ENCODE results near the gene HJURP.
"Not testable (repeated sequence)": the region's sequence is repeated elsewhere in the genome, so short reads cannot be mapped to it uniquely, and the experiment has no call there.

The HJURP gene, protein sequence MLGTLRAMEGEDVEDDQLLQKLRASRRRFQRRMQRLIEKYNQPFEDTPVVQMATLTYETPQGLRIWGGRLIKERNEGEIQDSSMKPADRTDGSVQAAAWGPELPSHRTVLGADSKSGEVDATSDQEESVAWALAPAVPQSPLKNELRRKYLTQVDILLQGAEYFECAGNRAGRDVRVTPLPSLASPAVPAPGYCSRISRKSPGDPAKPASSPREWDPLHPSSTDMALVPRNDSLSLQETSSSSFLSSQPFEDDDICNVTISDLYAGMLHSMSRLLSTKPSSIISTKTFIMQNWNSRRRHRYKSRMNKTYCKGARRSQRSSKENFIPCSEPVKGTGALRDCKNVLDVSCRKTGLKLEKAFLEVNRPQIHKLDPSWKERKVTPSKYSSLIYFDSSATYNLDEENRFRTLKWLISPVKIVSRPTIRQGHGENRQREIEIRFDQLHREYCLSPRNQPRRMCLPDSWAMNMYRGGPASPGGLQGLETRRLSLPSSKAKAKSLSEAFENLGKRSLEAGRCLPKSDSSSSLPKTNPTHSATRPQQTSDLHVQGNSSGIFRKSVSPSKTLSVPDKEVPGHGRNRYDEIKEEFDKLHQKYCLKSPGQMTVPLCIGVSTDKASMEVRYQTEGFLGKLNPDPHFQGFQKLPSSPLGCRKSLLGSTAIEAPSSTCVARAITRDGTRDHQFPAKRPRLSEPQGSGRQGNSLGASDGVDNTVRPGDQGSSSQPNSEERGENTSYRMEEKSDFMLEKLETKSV

DNA sequence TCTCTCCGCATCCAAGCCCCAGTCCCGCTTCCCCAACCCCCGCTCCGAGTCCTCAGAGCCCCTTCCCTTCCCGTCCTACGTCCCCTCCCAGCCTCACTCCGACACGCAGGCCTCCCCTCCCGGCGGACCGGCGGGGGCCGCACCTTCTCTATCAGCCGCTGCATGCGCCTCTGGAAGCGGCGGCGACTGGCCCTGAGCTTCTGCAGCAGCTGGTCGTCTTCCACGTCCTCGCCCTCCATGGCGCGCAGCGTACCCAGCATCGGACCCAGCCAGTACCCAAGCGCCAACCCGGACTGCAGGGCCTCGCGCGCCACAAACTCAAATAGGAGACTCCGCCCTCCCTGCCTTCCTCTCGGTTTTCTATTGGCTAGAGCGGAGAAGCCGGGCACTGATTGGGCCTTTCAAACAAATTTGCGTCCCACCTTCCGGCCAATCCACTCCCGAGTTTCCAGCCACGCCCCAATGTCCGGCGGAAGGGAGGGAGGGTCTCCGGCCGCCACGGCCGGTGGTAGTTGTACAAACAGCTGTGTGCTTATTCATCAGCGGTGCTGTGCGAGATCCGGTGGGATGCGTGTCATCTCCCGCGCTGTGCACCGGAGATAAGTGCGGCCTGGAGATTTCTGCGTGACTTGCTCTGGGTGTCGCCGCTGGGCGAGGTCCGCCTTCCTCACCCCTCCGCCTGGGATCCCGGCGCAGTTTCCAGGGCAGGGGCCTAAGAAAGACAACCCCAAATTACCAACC lies at the start of gene HJURP:
Gene HJURP (minus strand): TSS at position 295 of the 741 bp plus-strand sequence. CDS start 35 bp downstream, at position 260.
- DNase-seq: peak; percentile 72

- DNase-seq: no peak
Observed at GRCh38 chr2:233901884-233902283, 47.5 kb upstream of the HJURP start.

DNA sequence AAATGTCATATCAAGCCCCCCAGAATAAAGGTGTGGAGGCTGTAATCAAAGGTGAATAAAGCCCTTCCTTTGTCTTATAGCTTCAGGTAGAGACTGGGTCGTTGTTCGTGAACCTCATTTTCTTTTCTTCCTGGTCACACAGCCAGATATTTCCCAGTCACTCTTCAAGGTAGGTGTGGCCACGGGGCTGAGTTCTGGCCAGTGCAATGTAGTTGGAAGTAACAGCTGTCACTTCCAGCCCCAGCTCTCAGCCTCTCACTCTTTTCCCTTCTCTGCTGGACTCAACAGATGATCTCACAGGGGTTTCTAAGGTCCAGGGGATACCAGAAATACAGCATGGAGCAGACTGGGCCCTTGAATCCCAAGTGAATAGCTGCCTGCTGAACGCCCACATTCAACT lies 47.0 kb upstream of the HJURP start:
- DNase-seq: no peak

DNA sequence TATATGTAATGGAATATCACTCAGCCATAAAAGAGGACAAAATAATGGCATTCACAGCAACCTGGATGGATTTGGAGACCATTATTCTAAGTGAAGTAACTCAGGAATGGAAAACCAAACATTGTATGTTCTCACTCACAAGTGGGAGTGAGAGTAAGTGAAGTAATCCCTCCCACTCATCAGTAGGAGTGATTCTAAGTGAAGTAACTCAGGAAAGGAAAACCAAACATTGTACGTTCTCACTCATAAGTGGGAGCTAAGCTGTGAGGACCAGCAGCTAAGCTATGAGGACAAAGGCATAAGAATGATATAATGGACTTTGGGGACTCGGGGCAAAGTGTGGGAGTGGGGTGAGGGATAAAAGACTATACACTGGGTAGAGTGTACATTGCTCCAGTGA lies 41.9 kb upstream of the HJURP start:
- not testable (repeated sequence) for DNase-seq

DNA sequence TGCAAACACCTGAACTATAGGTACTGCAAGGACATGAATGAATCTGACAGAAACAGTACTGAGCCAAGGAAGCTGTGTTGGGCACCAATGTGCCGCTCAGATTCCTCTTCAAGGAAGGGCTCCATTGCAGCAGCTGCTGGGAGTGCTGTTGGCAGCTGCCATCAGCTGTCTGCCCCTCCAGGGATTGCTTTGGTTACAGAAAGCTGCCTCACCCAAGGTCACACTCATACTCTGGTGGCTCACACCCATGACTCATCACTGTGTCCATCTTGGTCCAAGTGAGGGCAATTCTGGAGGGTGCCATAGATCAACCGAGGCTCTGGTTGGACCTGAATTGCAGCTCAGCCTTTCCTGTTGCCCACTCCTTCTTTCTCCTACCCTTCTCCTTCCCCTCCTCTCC lies 38.5 kb upstream of the HJURP start:
- DNase-seq: no peak

GRCh38 chr2:233882353-233882752 lies 28.0 kb upstream of the HJURP start:
- no peak for DNase-seq

DNA sequence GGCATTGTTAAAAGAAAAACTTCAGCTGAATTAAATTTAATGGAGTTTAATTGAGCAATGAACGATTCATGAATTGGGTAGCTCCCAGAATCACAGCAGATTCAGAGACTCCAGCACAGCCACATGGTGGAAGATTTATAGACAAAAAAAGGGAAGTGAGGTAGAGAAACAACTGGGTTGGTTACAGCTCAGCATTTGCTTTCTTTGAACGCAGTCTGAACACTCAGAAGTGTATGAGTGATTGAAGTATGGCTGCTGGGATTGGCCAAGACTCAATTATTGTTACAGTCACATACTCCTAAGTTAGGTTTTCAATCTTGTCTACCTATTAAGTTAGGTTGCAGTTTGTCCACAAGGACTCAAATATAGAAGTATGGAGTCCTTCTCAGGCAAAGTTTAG lies 17.8 kb upstream of the HJURP start:
- not testable (repeated sequence) for DNase-seq

DNA sequence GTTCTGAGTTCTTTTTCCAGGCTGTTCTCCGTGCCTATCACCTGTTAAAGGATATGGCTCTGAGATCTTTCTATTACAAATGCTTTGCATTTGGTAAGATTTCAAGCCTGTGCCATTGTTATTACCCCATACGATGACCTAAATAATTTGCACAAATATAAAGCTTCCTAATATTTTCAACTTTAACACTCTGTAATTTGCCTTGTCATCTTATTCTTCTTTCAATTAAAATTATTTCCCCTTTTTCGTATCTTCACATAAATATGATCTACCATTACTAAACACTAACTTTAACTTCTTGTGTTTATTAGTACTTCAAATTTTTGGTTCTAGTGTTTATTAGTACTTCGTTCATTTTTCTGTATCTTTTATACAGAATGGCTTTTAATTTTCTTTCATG lies 17.1 kb upstream of the HJURP start:
- DNase-seq: no peak

DNA sequence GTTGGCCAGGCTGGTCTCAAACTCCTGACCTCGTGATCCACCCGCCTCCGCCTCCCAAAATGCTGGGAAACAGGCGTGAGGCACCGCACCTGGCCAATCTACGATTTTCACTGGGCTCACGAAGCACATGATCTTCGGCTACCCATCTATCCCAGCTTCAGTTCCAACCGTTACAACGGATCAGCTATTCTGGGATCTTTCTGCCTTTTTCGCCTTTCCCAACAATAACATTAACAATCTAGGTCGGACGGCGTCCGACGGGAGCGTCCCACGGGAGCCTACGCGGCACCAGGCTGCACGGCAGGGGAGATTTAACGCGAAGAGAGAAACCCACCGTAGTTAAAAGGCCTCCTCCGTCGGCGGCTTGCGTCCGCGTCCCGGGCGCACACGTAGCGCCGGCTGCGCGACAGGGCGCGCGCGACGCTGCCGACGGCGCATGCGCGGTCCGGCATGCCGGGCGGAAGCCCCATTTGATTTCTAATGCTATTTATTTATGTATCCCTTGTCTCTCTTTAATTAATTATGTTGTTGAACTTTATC lies 13.7 kb upstream of the HJURP start, which contains the start of gene MSL3B:
Gene MSL3B (minus strand): TSS at position 394 of the 540 bp plus-strand sequence.
- no peak for DNase-seq

GRCh38 chr2:233866479-233866878 lies 12.1 kb upstream of the HJURP start:
- DNase-seq: no peak

GRCh38 chr2:233865838-233866237 lies 11.5 kb upstream of the HJURP start:
- no peak for DNase-seq

DNA sequence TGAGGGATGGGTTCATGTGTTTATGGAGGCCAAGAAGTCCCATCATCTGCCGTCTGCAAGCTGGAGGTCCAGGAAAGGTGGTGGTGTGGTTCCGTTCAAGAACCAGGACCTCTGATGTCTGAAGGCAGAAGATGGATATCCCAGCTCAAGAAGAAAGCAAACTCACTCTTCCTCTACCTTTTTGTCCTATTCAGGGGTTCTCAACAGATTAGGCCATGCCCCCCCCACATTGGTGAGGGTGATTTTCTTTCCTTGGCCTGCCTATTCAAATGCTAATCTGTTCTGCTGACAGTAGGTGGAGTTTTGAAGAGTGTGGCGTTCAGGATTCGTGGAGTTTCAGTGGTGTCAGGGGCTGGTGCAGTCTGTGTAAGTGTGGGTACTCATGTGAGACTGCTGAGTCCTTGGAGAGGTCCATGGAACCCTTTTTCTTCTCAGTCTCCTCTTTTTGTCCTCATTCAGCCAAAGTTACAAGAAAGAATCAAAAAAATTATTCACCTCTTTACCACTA lies 8.0 kb upstream of the HJURP start:
- DNase-seq: no peak

DNA sequence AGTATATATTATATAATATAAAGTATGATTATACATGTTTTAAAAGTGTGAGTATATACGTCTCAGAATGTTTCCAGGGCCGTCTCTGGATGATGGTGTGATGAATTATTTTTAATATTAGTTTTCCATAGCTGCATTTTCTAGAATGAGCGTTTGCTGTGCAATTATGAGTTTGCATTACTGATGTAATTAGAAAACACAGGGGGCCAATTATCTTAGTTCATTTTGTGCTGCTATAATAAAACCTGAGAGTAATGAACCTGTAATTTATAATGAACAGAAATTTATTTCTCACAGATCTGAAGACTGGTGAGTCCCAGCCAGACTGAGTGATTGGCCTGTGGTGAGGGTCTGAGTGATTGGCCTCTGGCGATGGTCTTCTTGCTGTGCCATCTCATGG lies 4.0 kb upstream of the HJURP start:
- no peak for DNase-seq

DNA sequence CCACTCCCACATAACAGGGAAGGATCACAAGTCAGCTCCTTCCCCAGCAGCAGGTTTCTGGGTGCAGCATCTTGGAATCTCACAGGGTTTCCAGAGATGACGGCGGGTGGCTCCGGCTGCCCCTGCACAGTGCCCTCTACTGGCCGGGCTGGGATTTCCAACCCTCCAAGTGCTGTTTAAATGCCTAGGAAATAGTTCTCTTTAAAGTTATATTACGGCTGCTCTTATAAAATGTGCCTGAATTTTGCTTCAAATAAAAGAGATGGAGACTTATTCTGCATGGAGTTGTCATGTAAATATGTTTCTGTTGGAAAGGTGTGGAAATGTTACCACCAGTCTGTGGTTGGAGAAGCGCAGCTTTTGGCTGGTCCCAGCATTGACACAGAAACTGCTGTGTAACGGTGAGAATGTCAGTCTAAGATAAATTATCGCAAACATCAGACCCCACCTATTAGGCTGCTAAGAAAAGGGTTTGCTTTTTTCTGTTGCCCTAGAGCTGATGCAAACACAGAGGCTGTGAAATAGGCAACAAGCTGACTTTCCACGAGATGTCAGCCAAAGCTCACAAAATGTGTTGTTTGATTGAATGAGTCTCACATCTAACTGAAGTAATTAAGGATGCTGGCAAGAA lies 3.3 kb upstream of the HJURP start:
- no peak for DNase-seq

GRCh38 chr2:233856184-233856583 lies 1.8 kb upstream of the HJURP start:
- no peak for DNase-seq

- no peak for DNase-seq
Observed at GRCh38 chr2:233855345-233855744, 1.0 kb upstream of the HJURP start.

DNA sequence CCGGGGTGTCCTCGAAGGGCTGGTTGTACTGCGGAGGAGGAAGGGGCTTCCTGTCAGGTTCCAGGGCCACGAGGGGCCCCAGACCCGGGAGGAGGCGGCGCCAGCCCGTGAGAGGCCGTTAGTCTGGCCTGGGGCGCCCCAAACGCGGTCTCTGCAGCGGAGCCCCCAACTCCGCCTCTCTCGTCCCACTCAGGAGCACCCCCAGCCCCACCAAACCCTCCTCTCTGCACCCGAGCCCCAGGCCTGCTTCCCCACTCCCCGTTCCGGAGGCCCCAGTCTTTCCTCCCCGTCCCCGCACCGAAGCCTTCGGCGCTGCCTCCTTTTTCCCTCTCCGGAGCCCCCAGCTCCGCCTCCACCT lies 473 bp downstream of the HJURP start:
- DNase-seq: no peak

DNA sequence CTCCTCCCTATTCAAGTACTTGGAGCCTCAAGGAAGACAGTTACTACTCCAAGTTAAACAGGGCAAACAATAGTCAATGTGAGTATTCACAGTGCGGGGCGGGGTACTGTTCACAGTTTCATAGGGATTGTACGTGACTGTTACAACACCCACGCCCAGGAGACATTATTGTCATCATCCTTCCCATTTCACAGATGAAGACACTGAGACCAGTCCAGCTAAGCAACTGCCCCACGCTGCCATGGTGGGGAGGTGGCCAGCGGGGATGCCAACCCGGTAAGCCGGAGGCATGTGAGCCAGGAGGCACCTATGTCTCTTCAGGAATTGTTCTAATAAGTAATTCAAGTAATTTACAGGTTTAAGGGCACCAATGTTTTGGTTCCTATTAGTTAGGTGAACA lies 982 bp downstream of the HJURP start:
- no peak for DNase-seq

DNA sequence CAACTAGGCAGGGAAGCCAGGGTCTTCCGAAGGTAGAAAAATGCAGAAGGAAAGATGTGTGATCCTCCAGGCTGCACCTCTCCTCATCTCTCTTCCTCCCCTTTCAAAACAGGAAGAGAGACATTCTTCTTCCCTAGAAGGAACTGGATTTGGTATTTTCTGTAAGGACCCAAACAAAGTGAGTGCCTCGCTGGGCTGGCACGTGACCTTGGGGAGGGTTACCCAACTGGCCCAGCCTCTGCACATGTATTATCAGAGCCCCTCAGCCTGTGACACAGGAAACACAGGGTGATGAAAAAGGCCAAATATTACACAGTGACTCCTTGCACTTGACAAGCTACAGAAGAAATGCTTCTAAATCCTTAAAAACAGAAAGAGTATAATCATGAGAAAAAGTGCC lies 2.3 kb downstream of the HJURP start:
- DNase-seq: no peak

GRCh38 chr2:233851169-233851568 lies 3.2 kb downstream of the HJURP start:
- DNase-seq: no peak

- DNase-seq: no peak
Observed at GRCh38 chr2:233850745-233851144, 3.6 kb downstream of the HJURP start.

- DNase-seq: no peak
Observed at GRCh38 chr2:233849607-233850271, 4.6 kb downstream of the HJURP start.

All from GOT3 (cell line).